ENCODE data around the gene LGALS9B.
"Not testable (repeated sequence)": the region's sequence is repeated elsewhere in the genome, so short reads cannot be mapped to it uniquely, and the experiment has no call there.

DNA sequence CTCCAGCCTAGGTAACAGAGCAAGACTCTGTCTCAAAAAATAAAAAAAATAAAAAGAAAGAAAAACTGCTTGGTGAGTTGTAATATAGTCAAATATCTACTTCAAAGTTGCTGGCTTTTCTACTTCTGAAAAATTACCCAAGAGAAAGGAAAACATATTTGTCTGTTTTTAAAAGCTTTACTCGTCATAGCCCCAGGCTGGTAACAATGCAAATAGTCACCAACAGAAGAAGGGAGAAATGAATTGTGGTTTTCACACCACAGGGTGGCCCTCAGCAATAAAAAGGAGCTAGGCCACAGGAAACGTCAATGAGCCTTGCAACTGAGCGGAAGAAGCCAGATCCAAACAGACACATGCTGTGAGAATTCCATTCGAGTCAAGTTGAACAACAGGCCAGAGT, 1.8 kb upstream of the LGALS9B start:
- not testable (repeated sequence) for TF ChIP-seq POLR2A, POLR2AphosphoS5 (IDR thresholded peaks at IDR 0.05)
- TF ChIP-seq, protein P1, sequence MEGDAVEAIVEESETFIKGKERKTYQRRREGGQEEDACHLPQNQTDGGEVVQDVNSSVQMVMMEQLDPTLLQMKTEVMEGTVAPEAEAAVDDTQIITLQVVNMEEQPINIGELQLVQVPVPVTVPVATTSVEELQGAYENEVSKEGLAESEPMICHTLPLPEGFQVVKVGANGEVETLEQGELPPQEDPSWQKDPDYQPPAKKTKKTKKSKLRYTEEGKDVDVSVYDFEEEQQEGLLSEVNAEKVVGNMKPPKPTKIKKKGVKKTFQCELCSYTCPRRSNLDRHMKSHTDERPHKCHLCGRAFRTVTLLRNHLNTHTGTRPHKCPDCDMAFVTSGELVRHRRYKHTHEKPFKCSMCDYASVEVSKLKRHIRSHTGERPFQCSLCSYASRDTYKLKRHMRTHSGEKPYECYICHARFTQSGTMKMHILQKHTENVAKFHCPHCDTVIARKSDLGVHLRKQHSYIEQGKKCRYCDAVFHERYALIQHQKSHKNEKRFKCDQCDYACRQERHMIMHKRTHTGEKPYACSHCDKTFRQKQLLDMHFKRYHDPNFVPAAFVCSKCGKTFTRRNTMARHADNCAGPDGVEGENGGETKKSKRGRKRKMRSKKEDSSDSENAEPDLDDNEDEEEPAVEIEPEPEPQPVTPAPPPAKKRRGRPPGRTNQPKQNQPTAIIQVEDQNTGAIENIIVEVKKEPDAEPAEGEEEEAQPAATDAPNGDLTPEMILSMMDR (IDR thresholded peaks at IDR 0.05): not testable (repeated sequence)
